ENCODE results near the gene COG2. TPM values are rescaled to one million over a fixed set of nuclear protein-coding genes. Genes with fewer than 3 reads are reported as not detected.

Gene COG2
- total and polyA plus RNA-seq, 2 of the 13 experiments (the other 11 are each of a cell fraction or from before 2014, with no cell fraction given): 16.8 to 36.3 TPM

- no peak for TF ChIP-seq NR2F1 (CRISPR knock-in tag; IDR thresholded peaks at IDR 0.05)
- TF ChIP-seq CSRNP1 (CRISPR knock-in tag; IDR thresholded peaks at IDR 0.05): no peak
- no peak for TF ChIP-seq ZBTB25 (CRISPR knock-in tag; IDR thresholded peaks at IDR 0.05)
- no peak for TF ChIP-seq TSC22D2 (CRISPR knock-in tag; IDR thresholded peaks at IDR 0.05; ENCODE audit: borderline replicate concordance)
- TF ChIP-seq MAFG (CRISPR knock-in tag; IDR thresholded peaks at IDR 0.05): no peak
- TF ChIP-seq ZNF326 (CRISPR knock-in tag; IDR thresholded peaks at IDR 0.05; ENCODE audit: borderline replicate concordance): no peak
- no peak for TF ChIP-seq PAX8 (CRISPR knock-in tag; IDR thresholded peaks at IDR 0.05; ENCODE audit: borderline replicate concordance)
- no peak for TF ChIP-seq PCBP1 (IDR thresholded peaks at IDR 0.05; ENCODE audit: borderline replicate concordance, low read depth, low read length)
- TF ChIP-seq ZNF337 (CRISPR knock-in tag; IDR thresholded peaks at IDR 0.05; ENCODE audit: borderline replicate concordance, low read depth): no peak
- no peak for TF ChIP-seq ZNF772 (CRISPR knock-in tag; IDR thresholded peaks at IDR 0.05)
- 0 out of 2 replicates have a peak, but pooled peaks have one; percentile 47 for TF ChIP-seq MEIS2 (CRISPR knock-in tag; IDR thresholded peaks at IDR 0.05)
- no peak for TF ChIP-seq FOSL2 (CRISPR knock-in tag; IDR thresholded peaks at IDR 0.05)
- TF ChIP-seq LBX2 (CRISPR knock-in tag; IDR thresholded peaks at IDR 0.05; ENCODE audit: borderline replicate concordance): no peak
- no peak for TF ChIP-seq ZSCAN22 (CRISPR knock-in tag; IDR thresholded peaks at IDR 0.05)
- no peak for TF ChIP-seq ZBTB39 (CRISPR knock-in tag; IDR thresholded peaks at IDR 0.05)
- no peak for TF ChIP-seq ATRX (CRISPR knock-in tag; IDR thresholded peaks at IDR 0.05; ENCODE audit: borderline replicate concordance)
- TF ChIP-seq ZNF549 (CRISPR knock-in tag; IDR thresholded peaks at IDR 0.05): no peak
- TF ChIP-seq NFRKB (IDR thresholded peaks at IDR 0.05): no peak
- no peak for TF ChIP-seq HOXA7 (CRISPR knock-in tag; IDR thresholded peaks at IDR 0.05)
- TF ChIP-seq GMEB2 (CRISPR knock-in tag; IDR thresholded peaks at IDR 0.05; ENCODE audit: low read depth): no peak
- TF ChIP-seq KDM3A (CRISPR knock-in tag; IDR thresholded peaks at IDR 0.05; ENCODE audit: low read depth): no peak
- TF ChIP-seq THAP11 (CRISPR knock-in tag; IDR thresholded peaks at IDR 0.05): 0 out of 2 replicates have a peak, but pooled peaks have one; percentile 22
- TF ChIP-seq ZIK1 (CRISPR knock-in tag; IDR thresholded peaks at IDR 0.05; ENCODE audit: borderline replicate concordance, low read depth): no peak
These were observed 83.2 kb downstream of the COG2 start (continued) for GRCh38 chr1:230725256-230726012.
